GM18526 (cell line): ENCODE measurements around the gene NSUN2.

ENCODE experiments used
- POLR2A ChIP-seq: IDR thresholded peaks from 3 replicates; pipeline ENCODE4 v1.6.1; 2011; ENCODE audit not compliant: insufficient read length; ENCODE audit errors: extremely low read depth

Gene NSUN2

GRCh38 chr5:6632888-6633468 is at the start of gene NSUN2, which contains the start of gene SRD5A1:
Gene NSUN2 (minus strand): TSS chr5:6633044. CDS start chr5:6632979, 65 bp downstream.
Gene SRD5A1 (plus strand): TSS chr5:6633440. CDS start chr5:6633577, 137 bp downstream.
- TF ChIP-seq POLR2A, result peak; percentile 84

GRCh38 chr5:6682239-6682638 is 49.4 kb upstream of the NSUN2 start:
- TF ChIP-seq POLR2A, result no peak

- no peak for TF ChIP-seq POLR2A
These were observed 48.8 kb upstream of the NSUN2 start for GRCh38 chr5:6681682-6682081.

- TF ChIP-seq POLR2A, result no peak
These were observed 48.1 kb upstream of the NSUN2 start for GRCh38 chr5:6680922-6681321.

- TF ChIP-seq POLR2A, result no peak
These were observed 45.5 kb upstream of the NSUN2 start for GRCh38 chr5:6678385-6678784.

GRCh38 chr5:6676702-6677101 is 43.9 kb upstream of the NSUN2 start:
- TF ChIP-seq POLR2A, result no peak

GRCh38 chr5:6675784-6676491 is 43.1 kb upstream of the NSUN2 start:
- no peak for TF ChIP-seq POLR2A

GRCh38 chr5:6674886-6675285 is 42.0 kb upstream of the NSUN2 start:
- no peak for TF ChIP-seq POLR2A

GRCh38 chr5:6674421-6674820 is 41.6 kb upstream of the NSUN2 start:
- no peak for TF ChIP-seq POLR2A

- TF ChIP-seq POLR2A, result no peak
These were observed 41.1 kb upstream of the NSUN2 start for GRCh38 chr5:6673963-6674362.

GRCh38 chr5:6673031-6673430 is 40.2 kb upstream of the NSUN2 start:
- TF ChIP-seq POLR2A, result no peak

GRCh38 chr5:6667648-6668047 is 34.8 kb upstream of the NSUN2 start:
- no peak for TF ChIP-seq POLR2A

GRCh38 chr5:6666762-6667161 is 33.9 kb upstream of the NSUN2 start:
- no peak for TF ChIP-seq POLR2A

- no peak for TF ChIP-seq POLR2A
These were observed 27.8 kb upstream of the NSUN2 start for GRCh38 chr5:6660688-6661087.

- TF ChIP-seq POLR2A, result no peak
These were observed 27.3 kb upstream of the NSUN2 start for GRCh38 chr5:6659941-6660684.

GRCh38 chr5:6656680-6657079 is 23.8 kb upstream of the NSUN2 start:
- no peak for TF ChIP-seq POLR2A

- no peak for TF ChIP-seq POLR2A
These were observed 22.6 kb upstream of the NSUN2 start for GRCh38 chr5:6655432-6655831.

- TF ChIP-seq POLR2A, result no peak
These were observed 19.2 kb upstream of the NSUN2 start for GRCh38 chr5:6652025-6652424.
